GM21390 (cell line): ENCODE data around the gene SCOC.
A peak's percentile ranks its signal among the peaks of the same experiment; 100 is the strongest.
"Not testable (repeated sequence)": the region's sequence is repeated elsewhere in the genome, so short reads cannot be mapped to it uniquely, and the experiment has no call there.

ENCODE experiments used
- ATAC-seq: cut with Tn5 transposase; IDR thresholded peaks from one replicate; pipeline ENCODE4 v1.9.1; 2021; ENCODE audit not compliant: unreplicated experiment

The SCOC gene

GRCh38 chr4:140359562-140360427 is 13.7 kb upstream of the SCOC start:
- ATAC-seq = peak; percentile 99

GRCh38 chr4:140361099-140361498 is 12.3 kb upstream of the SCOC start:
- no peak for ATAC-seq

- ATAC-seq = no peak
Measured at GRCh38 chr4:140363051-140363450, 10.4 kb upstream of the SCOC start.

GRCh38 chr4:140363558-140363957 is 9.9 kb upstream of the SCOC start:
- no peak for ATAC-seq

GRCh38 chr4:140367738-140368137 is 5.7 kb upstream of the SCOC start:
- ATAC-seq = no peak

GRCh38 chr4:140368686-140369085 is 4.8 kb upstream of the SCOC start:
- ATAC-seq = no peak

- peak; percentile 56 for ATAC-seq
Measured at GRCh38 chr4:140372751-140373327, 607 bp upstream of the SCOC start.

GRCh38 chr4:140374130-140374477 is 658 bp downstream of the SCOC start:
- no peak for ATAC-seq

- no peak for ATAC-seq
Measured at GRCh38 chr4:140382732-140383131, 9.3 kb downstream of the SCOC start.

GRCh38 chr4:140388015-140388414 is 14.6 kb downstream of the SCOC start:
- no peak for ATAC-seq

GRCh38 chr4:140395668-140396067 is 22.2 kb downstream of the SCOC start:
- no peak for ATAC-seq

- ATAC-seq = no peak
Measured at GRCh38 chr4:140400111-140400510, 26.7 kb downstream of the SCOC start.

- no peak for ATAC-seq
Measured at GRCh38 chr4:140406292-140406691, 32.8 kb downstream of the SCOC start.

GRCh38 chr4:140408974-140409373 is 35.5 kb downstream of the SCOC start:
- ATAC-seq = no peak

GRCh38 chr4:140413130-140413969 is 39.9 kb downstream of the SCOC start:
- not testable (repeated sequence) for ATAC-seq

GRCh38 chr4:140423106-140423505 is 49.7 kb downstream of the SCOC start:
- ATAC-seq = no peak

- peak; percentile 27 for ATAC-seq
Measured at GRCh38 chr4:140426610-140427105, 53.2 kb downstream of the SCOC start.

- peak; percentile 86 for ATAC-seq
Measured at GRCh38 chr4:140427106-140427918, 53.9 kb downstream of the SCOC start, which contains the start of gene CLGN. CLGN (minus strand) TSS chr4:140427648; CDS start chr4:140413078, 14,570 bp downstream.

- no peak for ATAC-seq
Measured at GRCh38 chr4:140427919-140428471, 54.5 kb downstream of the SCOC start.
